ENCODE results near the gene LPGAT1. TPM values are rescaled to one million over a fixed set of nuclear protein-coding genes. Genes with fewer than 3 reads are reported as not detected.

LPGAT1 gene
- total RNA-seq, 4 donors from 2014 or later = 49.0 to 76.2 (median 62.2) TPM

DNA sequence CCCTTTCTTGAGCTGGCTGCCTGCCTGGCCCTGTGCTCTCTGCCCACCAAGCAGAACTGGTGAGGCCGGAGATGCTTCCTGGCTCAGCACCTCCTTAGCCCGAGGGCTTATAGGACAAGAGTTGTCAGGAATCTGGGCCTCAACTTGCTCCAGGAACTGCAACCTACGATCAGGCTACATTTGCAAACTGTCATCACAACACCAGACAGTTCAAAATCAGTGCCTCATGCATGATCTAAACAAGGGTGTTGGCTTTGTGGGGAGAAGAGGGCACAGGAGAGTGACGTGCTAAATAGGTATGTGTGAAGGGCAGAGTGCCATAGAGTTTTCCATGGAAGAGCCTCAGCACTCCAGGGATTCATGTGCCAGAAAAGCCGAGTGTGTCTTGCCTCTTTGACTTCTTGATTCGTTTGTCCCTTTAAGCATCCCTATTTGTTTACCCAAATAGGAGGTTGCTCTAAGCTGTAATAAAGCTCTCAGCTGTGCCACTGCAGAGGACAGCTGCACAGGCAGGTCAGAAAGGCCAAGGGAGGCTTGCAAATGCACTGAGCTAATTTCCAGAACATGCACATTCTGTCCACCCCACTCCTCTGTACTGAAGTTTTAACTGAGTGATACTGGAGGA, 125.0 kb downstream of the LPGAT1 start:
- no peaks in the 10 kb centered on the region for H3K36me3 ChIP-seq
- no peak overlapping the region for H3K4me3 ChIP-seq
- no peaks in the 10 kb centered on the region for H3K9me3 ChIP-seq
- H3K27ac ChIP-seq (replicated peaks in 1 of 4) = no peak overlapping the region
- TF ChIP-seq, protein P1, sequence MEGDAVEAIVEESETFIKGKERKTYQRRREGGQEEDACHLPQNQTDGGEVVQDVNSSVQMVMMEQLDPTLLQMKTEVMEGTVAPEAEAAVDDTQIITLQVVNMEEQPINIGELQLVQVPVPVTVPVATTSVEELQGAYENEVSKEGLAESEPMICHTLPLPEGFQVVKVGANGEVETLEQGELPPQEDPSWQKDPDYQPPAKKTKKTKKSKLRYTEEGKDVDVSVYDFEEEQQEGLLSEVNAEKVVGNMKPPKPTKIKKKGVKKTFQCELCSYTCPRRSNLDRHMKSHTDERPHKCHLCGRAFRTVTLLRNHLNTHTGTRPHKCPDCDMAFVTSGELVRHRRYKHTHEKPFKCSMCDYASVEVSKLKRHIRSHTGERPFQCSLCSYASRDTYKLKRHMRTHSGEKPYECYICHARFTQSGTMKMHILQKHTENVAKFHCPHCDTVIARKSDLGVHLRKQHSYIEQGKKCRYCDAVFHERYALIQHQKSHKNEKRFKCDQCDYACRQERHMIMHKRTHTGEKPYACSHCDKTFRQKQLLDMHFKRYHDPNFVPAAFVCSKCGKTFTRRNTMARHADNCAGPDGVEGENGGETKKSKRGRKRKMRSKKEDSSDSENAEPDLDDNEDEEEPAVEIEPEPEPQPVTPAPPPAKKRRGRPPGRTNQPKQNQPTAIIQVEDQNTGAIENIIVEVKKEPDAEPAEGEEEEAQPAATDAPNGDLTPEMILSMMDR (IDR thresholded peaks at IDR 0.05) = no peak
- no peak for TF ChIP-seq EP300 (IDR thresholded peaks at IDR 0.05)
- TF ChIP-seq POLR2A (IDR thresholded peaks at IDR 0.05; ENCODE audit: low read depth) = no peak
- TF ChIP-seq POLR2AphosphoS5 (IDR thresholded peaks at IDR 0.05) = no peak
- intact Hi-C loops (cut with DNase I) = no loop called here
- no peak for DNase-seq (ENCODE audit: extremely low spot score)
- H3K4me1 ChIP-seq = no peaks in the 10 kb centered on the region
- H3K27me3 ChIP-seq = no peaks in the 10 kb centered on the region
- 49% methylated on average over 6 of the region's 6 CpGs for WGBS

DNA sequence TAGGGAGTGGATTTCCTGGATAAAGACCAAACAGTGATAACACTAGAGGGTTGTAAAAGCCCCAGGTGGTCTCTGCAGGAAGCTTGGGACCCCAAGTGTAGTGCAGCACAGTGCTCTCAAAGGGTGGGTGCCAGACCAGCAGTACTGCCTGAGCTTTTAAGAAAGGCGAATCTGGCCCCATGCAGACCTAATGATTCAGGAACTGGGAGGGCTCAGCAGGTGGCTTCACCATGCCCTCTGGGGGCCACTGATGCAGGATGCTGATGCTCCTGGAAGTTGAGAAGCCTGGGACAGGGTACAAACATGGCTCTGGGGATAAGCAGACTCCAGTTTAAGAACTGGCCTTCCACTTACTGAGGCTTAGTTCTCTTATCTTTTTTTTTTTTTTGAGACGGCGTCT, 126.0 kb downstream of the LPGAT1 start:
- Histone ChIP-seq H3K9me3 (no peaks in the 10 kb centered on the region), H3K27ac (replicated peaks in 1 of 4) (no peak overlapping the region), H3K4me1 (no peaks in the 10 kb centered on the region), H3K27me3 (no peaks in the 10 kb centered on the region), H3K36me3 (no peaks in the 10 kb centered on the region), H3K4me3 (no peak overlapping the region)
- no peak for DNase-seq (ENCODE audit: extremely low spot score)
- WGBS = 96% methylated on average over 3 of the region's 3 CpGs
- intact Hi-C loops (cut with DNase I) = no loop called here
- TF ChIP-seq, protein P1 (IDR thresholded peaks at IDR 0.05) = no peak
- TF ChIP-seq POLR2AphosphoS5 (IDR thresholded peaks at IDR 0.05) (no peak), EP300 (IDR thresholded peaks at IDR 0.05) (no peak), POLR2A (IDR thresholded peaks at IDR 0.05; ENCODE audit: low read depth) (no peak)

DNA sequence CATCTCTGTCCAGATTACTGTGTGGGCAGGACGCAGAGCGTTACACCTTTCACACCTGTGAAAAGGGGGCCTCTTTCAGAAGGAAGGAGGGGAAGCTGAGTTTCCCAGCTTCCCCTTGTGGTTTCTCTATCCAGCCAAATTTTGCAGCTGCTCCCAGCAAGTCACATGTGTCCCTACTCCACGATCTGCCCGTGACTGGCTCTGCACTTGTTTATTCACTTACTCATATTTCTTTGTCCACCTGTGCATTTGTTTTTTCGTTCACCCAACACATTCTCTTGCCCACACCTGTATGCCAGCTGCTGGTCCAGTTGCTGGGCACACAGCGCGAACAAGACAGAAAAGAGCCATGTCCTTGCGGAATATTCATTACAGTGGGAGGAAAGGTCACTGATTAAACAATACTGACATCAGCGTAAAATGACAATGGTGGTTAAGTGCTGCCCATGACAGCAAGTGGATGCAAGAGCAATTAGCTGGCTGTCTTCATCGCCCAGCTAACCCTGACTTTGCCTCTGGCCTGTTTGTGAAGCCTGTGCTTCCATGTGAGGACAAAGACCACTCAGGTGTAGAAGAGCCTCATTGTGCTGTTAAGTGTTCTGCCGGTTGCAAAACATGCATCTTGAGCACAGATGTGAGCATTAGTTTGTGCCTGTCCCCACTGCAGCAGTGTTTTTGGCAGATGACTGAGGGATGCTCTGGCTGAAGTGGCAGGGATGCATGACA, 126.6 kb downstream of the LPGAT1 start:
- Histone ChIP-seq H3K4me1 (peaks cover 0 to 2% (median under 1%) of the 10 kb centered on the region in 4 donors), H3K36me3 (no peaks in the 10 kb centered on the region), H3K9me3 (no peaks in the 10 kb centered on the region), H3K4me3 (no peak overlapping the region), H3K27ac (replicated peaks in 1 of 4) (no peak overlapping the region), H3K27me3 (no peaks in the 10 kb centered on the region)
- no peak for DNase-seq (ENCODE audit: extremely low spot score)
- WGBS = 77% methylated on average over 11 of the region's 11 CpGs
- intact Hi-C loops (cut with DNase I) = no loop called here
- TF ChIP-seq EP300 (IDR thresholded peaks at IDR 0.05) = no peak
- no peak for TF ChIP-seq POLR2A (IDR thresholded peaks at IDR 0.05; ENCODE audit: low read depth)

DNA sequence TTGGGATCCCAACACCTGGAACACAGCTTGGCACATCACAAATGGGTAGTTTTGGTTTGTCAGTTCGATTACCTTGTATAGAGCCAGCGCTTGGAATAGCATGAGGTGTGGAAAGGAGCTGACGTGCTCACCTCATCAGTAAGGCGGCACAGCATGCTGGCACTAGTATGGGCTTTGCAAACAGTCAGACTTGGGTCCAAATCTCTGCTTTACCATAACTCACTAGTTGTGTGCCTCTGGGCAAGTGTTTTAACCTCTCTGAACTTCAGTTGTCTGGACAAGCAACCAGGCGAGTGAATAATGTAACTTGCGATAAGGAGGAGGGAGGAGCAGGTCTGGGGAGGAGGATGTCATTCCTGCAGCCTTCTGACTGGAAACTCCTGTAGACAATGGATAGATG, 128.8 kb downstream of the LPGAT1 start:
- no peak for DNase-seq (ENCODE audit: extremely low spot score)
- Histone ChIP-seq H3K4me1 (peaks cover 4 to 11% (median 10%) of the 10 kb centered on the region in 4 donors), H3K27me3 (peaks cover 0 to 8% (median 0%) of the 10 kb centered on the region in 4 donors), H3K9me3 (no peaks in the 10 kb centered on the region), H3K27ac (replicated peaks in 1 of 4) (no peak overlapping the region), H3K36me3 (no peaks in the 10 kb centered on the region), H3K4me3 (no peak overlapping the region)
- intact Hi-C loops (cut with DNase I) = no loop called here
- WGBS = 88% methylated on average over 6 of the region's 6 CpGs
- TF ChIP-seq EP300 (IDR thresholded peaks at IDR 0.05) (no peak), POLR2AphosphoS5 (IDR thresholded peaks at IDR 0.05) (no peak), POLR2A (IDR thresholded peaks at IDR 0.05; ENCODE audit: low read depth) (no peak)
- TF ChIP-seq, protein P1 (IDR thresholded peaks at IDR 0.05) = no peak

DNA sequence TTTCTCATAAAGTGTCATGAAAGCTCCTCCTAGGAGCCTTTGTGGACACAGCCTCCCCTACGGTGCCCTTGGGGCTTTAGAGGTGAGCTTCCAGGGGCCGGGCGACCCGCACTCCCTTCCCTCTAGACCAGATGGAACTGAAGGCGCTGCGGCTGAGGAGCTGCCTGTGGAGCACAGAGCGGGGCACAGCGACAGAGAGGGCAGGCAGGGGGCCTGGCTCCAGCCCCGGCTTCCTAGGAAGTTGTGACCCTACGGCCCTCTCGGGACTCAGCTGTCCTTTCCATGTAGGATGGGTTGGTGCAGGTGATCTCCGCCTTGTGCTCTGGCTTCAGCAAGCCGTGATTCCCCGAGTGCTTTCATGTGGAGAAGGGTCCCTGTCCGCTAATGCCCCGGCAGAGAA, 131.5 kb downstream of the LPGAT1 start:
- Histone ChIP-seq H3K36me3 (no peaks in the 10 kb centered on the region), H3K4me3 (peak overlapping the region; percentile 21 to 47 (median 30)), H3K4me1 (peaks cover 4 to 11% (median 10%) of the 10 kb centered on the region in 4 donors), H3K9me3 (no peaks in the 10 kb centered on the region), H3K27ac (replicated peaks in 1 of 4) (no peak overlapping the region), H3K27me3 (peaks cover 0 to 8% (median 0%) of the 10 kb centered on the region in 4 donors)
- TF ChIP-seq, protein P1 (IDR thresholded peaks at IDR 0.05) = no peak
- TF ChIP-seq POLR2A (IDR thresholded peaks at IDR 0.05; ENCODE audit: low read depth) = no peak
- TF ChIP-seq POLR2AphosphoS5 (IDR thresholded peaks at IDR 0.05) = no peak
- TF ChIP-seq EP300 (IDR thresholded peaks at IDR 0.05) = no peak
- WGBS = 85% methylated on average over 5 of the region's 16 CpGs
- intact Hi-C loops (cut with DNase I) = loop anchor here (2.0 kb wide), 1 partner anchor 132 kb away; the partner anchor contains the start of gene LPGAT1
- no peak for DNase-seq (ENCODE audit: extremely low spot score)

All from esophagus muscularis mucosa (tissue), 4 donors.